ENCODE data around the gene MDN1. TPM values are rescaled to one million over a fixed set of nuclear protein-coding genes. Genes with fewer than 3 reads are reported as not detected.

The MDN1 gene, protein sequence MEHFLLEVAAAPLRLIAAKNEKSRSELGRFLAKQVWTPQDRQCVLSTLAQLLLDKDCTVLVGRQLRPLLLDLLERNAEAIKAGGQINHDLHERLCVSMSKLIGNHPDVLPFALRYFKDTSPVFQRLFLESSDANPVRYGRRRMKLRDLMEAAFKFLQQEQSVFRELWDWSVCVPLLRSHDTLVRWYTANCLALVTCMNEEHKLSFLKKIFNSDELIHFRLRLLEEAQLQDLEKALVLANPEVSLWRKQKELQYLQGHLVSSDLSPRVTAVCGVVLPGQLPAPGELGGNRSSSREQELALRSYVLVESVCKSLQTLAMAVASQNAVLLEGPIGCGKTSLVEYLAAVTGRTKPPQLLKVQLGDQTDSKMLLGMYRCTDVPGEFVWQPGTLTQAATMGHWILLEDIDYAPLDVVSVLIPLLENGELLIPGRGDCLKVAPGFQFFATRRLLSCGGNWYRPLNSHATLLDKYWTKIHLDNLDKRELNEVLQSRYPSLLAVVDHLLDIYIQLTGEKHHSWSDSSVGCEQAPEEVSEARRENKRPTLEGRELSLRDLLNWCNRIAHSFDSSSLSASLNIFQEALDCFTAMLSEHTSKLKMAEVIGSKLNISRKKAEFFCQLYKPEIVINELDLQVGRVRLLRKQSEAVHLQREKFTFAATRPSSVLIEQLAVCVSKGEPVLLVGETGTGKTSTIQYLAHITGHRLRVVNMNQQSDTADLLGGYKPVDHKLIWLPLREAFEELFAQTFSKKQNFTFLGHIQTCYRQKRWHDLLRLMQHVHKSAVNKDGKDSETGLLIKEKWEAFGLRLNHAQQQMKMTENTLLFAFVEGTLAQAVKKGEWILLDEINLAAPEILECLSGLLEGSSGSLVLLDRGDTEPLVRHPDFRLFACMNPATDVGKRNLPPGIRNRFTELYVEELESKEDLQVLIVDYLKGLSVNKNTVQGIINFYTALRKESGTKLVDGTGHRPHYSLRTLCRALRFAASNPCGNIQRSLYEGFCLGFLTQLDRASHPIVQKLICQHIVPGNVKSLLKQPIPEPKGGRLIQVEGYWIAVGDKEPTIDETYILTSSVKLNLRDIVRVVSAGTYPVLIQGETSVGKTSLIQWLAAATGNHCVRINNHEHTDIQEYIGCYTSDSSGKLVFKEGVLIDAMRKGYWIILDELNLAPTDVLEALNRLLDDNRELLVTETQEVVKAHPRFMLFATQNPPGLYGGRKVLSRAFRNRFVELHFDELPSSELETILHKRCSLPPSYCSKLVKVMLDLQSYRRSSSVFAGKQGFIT (N-terminal part only)
- 22.9 TPM for total RNA-seq
- long read RNA-seq, partial matches to known transcripts: 19 of 19 reads
- long read RNA-seq, other reads (novel, unspliced or antisense): 0 of 19 reads

DNA sequence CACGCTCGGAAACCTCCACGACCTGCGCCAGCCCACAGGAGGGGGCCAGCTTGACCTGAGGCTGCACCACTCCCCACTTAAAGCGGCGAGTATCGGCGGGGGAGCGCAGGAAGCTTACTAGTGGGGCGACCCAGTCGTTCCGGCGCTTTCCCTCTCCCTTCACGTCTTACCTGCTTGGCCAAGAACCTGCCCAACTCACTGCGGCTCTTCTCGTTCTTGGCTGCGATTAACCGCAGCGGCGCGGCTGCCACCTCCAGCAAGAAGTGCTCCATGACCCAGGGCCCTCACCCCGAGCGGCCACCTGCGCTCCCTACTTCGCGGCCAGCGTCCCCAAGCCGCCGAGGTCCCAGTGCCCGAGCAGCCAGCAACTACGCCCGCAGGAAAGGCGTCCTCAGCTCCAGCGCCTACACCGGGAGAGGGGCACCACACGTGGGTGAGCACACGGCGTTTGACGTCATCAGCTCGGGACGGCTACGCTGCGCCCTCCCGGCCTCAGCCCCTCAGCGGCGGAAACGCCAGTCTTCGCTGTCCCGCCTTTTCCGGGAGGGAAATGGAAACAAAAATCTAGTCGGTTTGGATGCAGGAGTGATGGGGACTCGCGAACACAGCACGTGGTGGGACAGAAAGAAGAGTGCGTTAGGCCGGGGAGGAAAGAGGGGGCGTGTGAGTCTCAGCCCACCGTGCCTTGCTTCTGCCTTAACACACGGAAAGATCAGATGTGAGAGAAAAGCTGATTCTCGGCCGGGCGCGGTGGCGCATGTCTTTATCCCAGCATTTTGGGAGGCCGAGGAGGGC, at the start of gene MDN1:
Gene MDN1, minus strand, starts transcription at position 459 of the 795 bp plus-strand sequence. Its CDS starts 187 bp downstream, at position 272.
- intact Hi-C loops (cut with micrococcal nuclease): no loop called here
- Histone ChIP-seq H3K4me3 (peak within 1 kb of the TSS; percentile 85), H3K27me3 (ENCODE audit: low read depth) (no peaks in the 10 kb centered on the region), H3K27ac (replicated peaks) (peak within 1 kb of the TSS; percentile 89), H3K9me3 (replicated peaks) (no peaks in the 10 kb centered on the region), H3K4me1 (peaks cover 43% of the 10 kb centered on the region), H3K36me3 (no peaks in the 10 kb centered on the region)
- DNase-seq: peak; percentile 89
- TF ChIP-seq, protein P1, sequence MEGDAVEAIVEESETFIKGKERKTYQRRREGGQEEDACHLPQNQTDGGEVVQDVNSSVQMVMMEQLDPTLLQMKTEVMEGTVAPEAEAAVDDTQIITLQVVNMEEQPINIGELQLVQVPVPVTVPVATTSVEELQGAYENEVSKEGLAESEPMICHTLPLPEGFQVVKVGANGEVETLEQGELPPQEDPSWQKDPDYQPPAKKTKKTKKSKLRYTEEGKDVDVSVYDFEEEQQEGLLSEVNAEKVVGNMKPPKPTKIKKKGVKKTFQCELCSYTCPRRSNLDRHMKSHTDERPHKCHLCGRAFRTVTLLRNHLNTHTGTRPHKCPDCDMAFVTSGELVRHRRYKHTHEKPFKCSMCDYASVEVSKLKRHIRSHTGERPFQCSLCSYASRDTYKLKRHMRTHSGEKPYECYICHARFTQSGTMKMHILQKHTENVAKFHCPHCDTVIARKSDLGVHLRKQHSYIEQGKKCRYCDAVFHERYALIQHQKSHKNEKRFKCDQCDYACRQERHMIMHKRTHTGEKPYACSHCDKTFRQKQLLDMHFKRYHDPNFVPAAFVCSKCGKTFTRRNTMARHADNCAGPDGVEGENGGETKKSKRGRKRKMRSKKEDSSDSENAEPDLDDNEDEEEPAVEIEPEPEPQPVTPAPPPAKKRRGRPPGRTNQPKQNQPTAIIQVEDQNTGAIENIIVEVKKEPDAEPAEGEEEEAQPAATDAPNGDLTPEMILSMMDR (IDR thresholded peaks at IDR 0.05; ENCODE audit: borderline replicate concordance): no peak

DNA sequence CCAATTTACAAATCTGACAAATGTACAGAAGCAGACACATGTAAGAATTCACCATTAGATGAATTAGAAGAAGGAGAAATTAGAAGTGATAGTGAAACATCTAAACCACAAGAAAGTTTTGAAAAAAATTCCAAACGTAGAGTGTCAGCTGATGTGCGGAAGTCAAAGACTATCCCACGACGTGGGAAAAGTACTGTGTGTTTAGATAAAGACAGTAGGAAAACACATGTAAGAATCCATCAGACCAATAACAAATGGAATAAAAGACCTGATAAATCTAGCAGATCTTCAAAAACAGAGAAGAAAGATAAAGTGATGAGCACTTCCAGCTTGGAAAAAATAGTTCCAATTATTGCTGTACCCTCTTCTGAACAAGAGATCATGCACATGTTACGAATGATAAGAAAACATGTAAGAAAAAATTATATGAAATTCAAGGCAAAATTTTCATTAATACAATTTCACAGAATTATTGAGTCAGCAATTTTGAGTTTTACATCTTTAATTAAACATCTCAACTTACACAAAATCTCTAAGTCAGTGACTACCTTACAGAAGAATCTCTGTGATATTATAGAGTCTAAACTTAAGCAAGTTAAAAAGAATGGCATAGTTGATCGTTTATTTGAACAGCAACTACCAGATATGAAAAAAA, 46.6 kb upstream of the MDN1 start:
- Histone ChIP-seq H3K9me3 (replicated peaks) (no peaks in the 10 kb centered on the region), H3K27me3 (ENCODE audit: low read depth) (no peaks in the 10 kb centered on the region), H3K27ac (replicated peaks) (no peak overlapping the region), H3K4me1 (no peaks in the 10 kb centered on the region), H3K36me3 (peaks cover 93% of the 10 kb centered on the region), H3K4me3 (no peak overlapping the region)
- intact Hi-C loops (cut with micrococcal nuclease): no loop called here
- TF ChIP-seq, protein P1 (IDR thresholded peaks at IDR 0.05; ENCODE audit: borderline replicate concordance): no peak
- no peak for DNase-seq

DNA sequence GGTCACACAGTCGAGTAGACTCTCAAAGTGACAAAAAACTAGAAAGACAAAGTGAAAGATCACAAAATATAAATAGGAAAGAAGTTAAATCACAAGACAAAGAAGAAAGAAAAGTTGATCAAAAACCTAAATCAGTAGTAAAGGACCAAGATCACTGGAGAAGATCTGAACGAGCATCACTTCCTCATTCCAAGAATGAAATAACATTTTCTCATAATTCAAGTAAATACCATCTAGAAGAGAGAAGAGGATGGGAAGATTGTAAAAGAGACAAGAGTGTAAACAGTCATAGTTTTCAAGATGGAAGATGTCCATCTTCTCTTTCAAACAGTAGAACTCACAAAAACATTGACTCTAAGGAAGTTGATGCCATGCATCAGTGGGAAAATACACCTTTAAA, 43.1 kb upstream of the MDN1 start:
- intact Hi-C loops (cut with micrococcal nuclease): no loop called here
- Histone ChIP-seq H3K27me3 (ENCODE audit: low read depth) (no peaks in the 10 kb centered on the region), H3K4me3 (no peak overlapping the region), H3K36me3 (peaks cover 100% of the 10 kb centered on the region), H3K4me1 (no peaks in the 10 kb centered on the region), H3K27ac (replicated peaks) (no peak overlapping the region), H3K9me3 (replicated peaks) (no peaks in the 10 kb centered on the region)
- no peak for DNase-seq
- TF ChIP-seq, protein P1 (IDR thresholded peaks at IDR 0.05; ENCODE audit: borderline replicate concordance): no peak

DNA sequence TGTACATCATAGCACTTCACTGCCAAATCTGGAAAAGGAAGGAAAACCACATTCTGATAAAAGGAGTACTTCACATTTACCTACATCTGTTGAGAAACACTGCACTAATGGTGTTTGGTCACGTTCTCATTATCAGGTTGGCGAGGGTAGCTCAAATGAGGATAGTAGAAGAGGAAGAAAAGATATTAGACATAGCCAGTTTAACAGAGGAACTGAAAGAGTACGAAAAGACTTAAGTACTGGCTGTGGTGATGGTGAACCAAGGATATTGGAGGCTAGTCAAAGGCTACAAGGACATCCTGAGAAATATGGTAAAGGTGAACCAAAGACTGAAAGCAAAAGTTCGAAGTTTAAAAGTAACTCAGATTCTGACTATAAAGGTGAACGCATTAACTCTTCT, 42.7 kb upstream of the MDN1 start:
- H3K27ac ChIP-seq (replicated peaks): no peak overlapping the region
- no peaks in the 10 kb centered on the region for H3K4me1 ChIP-seq
- peaks cover 100% of the 10 kb centered on the region for H3K36me3 ChIP-seq
- H3K9me3 ChIP-seq (replicated peaks): no peaks in the 10 kb centered on the region
- no peak overlapping the region for H3K4me3 ChIP-seq
- DNase-seq: no peak
- TF ChIP-seq, protein P1 (IDR thresholded peaks at IDR 0.05; ENCODE audit: borderline replicate concordance): no peak
- intact Hi-C loops (cut with micrococcal nuclease): no loop called here
- no peaks in the 10 kb centered on the region for H3K27me3 ChIP-seq (ENCODE audit: low read depth)
